ENCODE results near the gene RNU5B-1.

GRCh38 chr15:65330934-65331645, 26.6 kb downstream of the RNU5B-1 start:
- TF ChIP-seq CTCF (IDR thresholded peaks at IDR 0.05) (no peak), POLR2AphosphoS5 (IDR thresholded peaks at IDR 0.05) (no peak), POLR2A (IDR thresholded peaks at IDR 0.05) (no peak), EP300 (IDR thresholded peaks at IDR 0.05) (no peak)

Data from sigmoid colon (tissue), 4 donors.